PC-9 (cell line): ENCODE data around the gene MTG2. TPM values are rescaled to one million over a fixed set of nuclear protein-coding genes. Genes with fewer than 3 reads are reported as not detected.

Experiments
- BruUV-seq: library from RNA; stranded (reverse); fragments of 400-500 nt; replicated peaks from 2 replicates; lab custom pipeline; 2021; lab: Mats Ljungman, UMichigan
- CTCF ChIA-PET: fragments of 300-600 bp; sonication (Branson Sonifier 250); formaldehyde crosslinking; loops from one replicate; lab custom pipeline; 2022; ENCODE audit warnings: antibody characterized with exemption; lab: Charles Lee
- POLR2A ChIA-PET: fragments of 300-600 bp; sonication (Branson Sonifier 250); formaldehyde crosslinking; loops from one replicate; lab custom pipeline; 2022; ENCODE audit warnings: antibody characterized with exemption; ENCODE audit not compliant: unreplicated experiment; lab: Charles Lee
- DNase-seq, 2 experiments: peaks; one replicate each; pipeline versions ENCODE4 v3.0.0 to v3.0.0-alpha.2; 2015 to 2022; ENCODE audit warnings: mixed read lengths in 1 of 2
- H2AFZ ChIP-seq: fragments of 200-600 bp; sonication (generic); 2 replicates; pipeline ENCODE4 v1.8.1; 2017; ENCODE audit warnings: antibody characterized with exemption
- H3F3A ChIP-seq: fragments of 200-600 bp; sonication (generic); 2 replicates; pipeline ENCODE4 v1.8.1; 2017; ENCODE audit warnings: antibody characterized with exemption, mild to moderate bottlenecking, low read depth; ENCODE audit not compliant: insufficient read depth
- H3K27ac ChIP-seq: fragments of 200-600 bp; sonication (generic); 2 replicates; pipeline ENCODE4 v1.6.1; 2016; ENCODE audit warnings: mixed run types
- H3K27me3 ChIP-seq: fragments of 200-600 bp; sonication (generic); 2 replicates; pipeline ENCODE4 v1.6.1; 2016; ENCODE audit warnings: low read depth, mixed run types; ENCODE audit not compliant: insufficient read depth
- H3K36me3 ChIP-seq: fragments of 200-600 bp; sonication (generic); 2 replicates; pipeline ENCODE4 v1.6.1; 2016; ENCODE audit warnings: low read depth, mixed run types
- H3K4me1 ChIP-seq: fragments of 200-600 bp; sonication (generic); replicated peaks from 2 replicates; pipeline ENCODE4 v1.6.1; 2016; ENCODE audit warnings: mixed run types; ENCODE audit not compliant: insufficient read depth
- H3K4me2 ChIP-seq: fragments of 200-600 bp; sonication (generic); 2 replicates; pipeline ENCODE4 v1.6.1; 2017; ENCODE audit warnings: mixed run types
- H3K4me3 ChIP-seq: fragments of 200-600 bp; sonication (generic); 2 replicates; pipeline ENCODE4 v1.6.1; 2016; ENCODE audit warnings: mixed run types
- H3K79me2 ChIP-seq: fragments of 200-600 bp; sonication (generic); 2 replicates; pipeline ENCODE4 v1.6.1; 2017; ENCODE audit warnings: low read depth, mixed run types
- H3K9me2 ChIP-seq: fragments of 200-600 bp; sonication (generic); 2 replicates; pipeline ENCODE4 v1.8.1; 2017; ENCODE audit warnings: mild to moderate bottlenecking; ENCODE audit not compliant: insufficient read depth
- H3K9me3 ChIP-seq: fragments of 200-600 bp; sonication (generic); 2 replicates; pipeline ENCODE4 v1.8.1; 2016; ENCODE audit warnings: low read depth; ENCODE audit not compliant: insufficient read depth
- H4K20me1 ChIP-seq: fragments of 200-600 bp; sonication (generic); 2 replicates; pipeline ENCODE4 v1.8.1; 2017; ENCODE audit not compliant: insufficient read depth
- EZH2 ChIP-seq: fragments of 200-600 bp; sonication (generic); IDR thresholded peaks from 2 replicates; pipeline ENCODE4 v1.8.0; 2017; ENCODE audit warnings: antibody characterized with exemption, low read depth
- intact Hi-C: fragments of 100-400 bp; cut with micrococcal nuclease; formaldehyde crosslinking; loops from one replicate; pipeline ENCODE4 v1.10.0; 2022; ENCODE audit not compliant: unreplicated experiment
- total RNA-seq: library from RNA; stranded (reverse); gene quantifications from 2 replicates; pipeline ENCODE4 v1.2.3, GENCODE V29; 2021
- TF ChIP-seq, protein P1 (sequence below): fragments of 200-600 bp; sonication (generic); conservative IDR thresholded peaks from 2 replicates; pipeline ENCODE4 v1.6.1; 2017; ENCODE audit warnings: mixed run types, antibody characterized with exemption, mild to moderate bottlenecking, moderate library complexity

MTG2 gene
- total RNA-seq, 1 experiment from 2014 or later: 58.1 TPM

DNA sequence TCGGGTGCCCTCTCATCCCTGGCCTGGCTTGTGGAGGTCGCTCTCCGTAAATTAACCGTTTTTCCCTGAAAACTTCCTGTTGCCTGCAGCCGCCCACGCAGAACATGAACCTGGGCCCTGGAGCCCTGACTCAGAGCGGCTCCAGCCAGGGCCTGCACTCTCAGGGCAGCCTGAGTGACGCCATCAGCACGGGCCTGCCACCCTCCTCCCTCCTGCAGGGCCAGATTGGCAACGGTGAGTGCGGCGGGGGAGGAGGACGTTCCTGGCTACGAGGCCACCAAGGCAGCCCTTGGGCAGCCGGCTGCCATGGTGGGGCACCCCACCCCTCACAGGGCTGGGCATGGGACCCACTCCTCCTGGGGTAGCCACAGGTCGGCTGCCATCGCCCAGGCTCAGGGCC, 21.5 kb upstream of the MTG2 start:
- Histone ChIP-seq H3K4me1 (peaks cover 20% of the 10 kb centered on the region), H3K79me2 (peaks cover 28% of the 10 kb centered on the region), H4K20me1 (peaks cover 38% of the 10 kb centered on the region), H3K27me3 (no peaks in the 10 kb centered on the region), H3K9me2 (no peaks in the 10 kb centered on the region), H2AFZ (no peak overlapping the region), H3F3A (peaks cover 9% of the 10 kb centered on the region), H3K27ac (no peak overlapping the region), H3K9me3 (no peaks in the 10 kb centered on the region), H3K36me3 (peaks cover 13% of the 10 kb centered on the region; the same call in 1 of the 2 replicates), H3K4me3 (no peak overlapping the region), H3K4me2 (no peak overlapping the region)
- POLR2A ChIA-PET: no interaction called here
- intact Hi-C loops: no loop called here
- TF ChIP-seq EZH2: no peak
- TF ChIP-seq, protein P1, sequence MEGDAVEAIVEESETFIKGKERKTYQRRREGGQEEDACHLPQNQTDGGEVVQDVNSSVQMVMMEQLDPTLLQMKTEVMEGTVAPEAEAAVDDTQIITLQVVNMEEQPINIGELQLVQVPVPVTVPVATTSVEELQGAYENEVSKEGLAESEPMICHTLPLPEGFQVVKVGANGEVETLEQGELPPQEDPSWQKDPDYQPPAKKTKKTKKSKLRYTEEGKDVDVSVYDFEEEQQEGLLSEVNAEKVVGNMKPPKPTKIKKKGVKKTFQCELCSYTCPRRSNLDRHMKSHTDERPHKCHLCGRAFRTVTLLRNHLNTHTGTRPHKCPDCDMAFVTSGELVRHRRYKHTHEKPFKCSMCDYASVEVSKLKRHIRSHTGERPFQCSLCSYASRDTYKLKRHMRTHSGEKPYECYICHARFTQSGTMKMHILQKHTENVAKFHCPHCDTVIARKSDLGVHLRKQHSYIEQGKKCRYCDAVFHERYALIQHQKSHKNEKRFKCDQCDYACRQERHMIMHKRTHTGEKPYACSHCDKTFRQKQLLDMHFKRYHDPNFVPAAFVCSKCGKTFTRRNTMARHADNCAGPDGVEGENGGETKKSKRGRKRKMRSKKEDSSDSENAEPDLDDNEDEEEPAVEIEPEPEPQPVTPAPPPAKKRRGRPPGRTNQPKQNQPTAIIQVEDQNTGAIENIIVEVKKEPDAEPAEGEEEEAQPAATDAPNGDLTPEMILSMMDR: no peak
- DNase-seq: no peak
- CTCF ChIA-PET: no interaction called here
- no TSS peak for BruUV-seq

DNA sequence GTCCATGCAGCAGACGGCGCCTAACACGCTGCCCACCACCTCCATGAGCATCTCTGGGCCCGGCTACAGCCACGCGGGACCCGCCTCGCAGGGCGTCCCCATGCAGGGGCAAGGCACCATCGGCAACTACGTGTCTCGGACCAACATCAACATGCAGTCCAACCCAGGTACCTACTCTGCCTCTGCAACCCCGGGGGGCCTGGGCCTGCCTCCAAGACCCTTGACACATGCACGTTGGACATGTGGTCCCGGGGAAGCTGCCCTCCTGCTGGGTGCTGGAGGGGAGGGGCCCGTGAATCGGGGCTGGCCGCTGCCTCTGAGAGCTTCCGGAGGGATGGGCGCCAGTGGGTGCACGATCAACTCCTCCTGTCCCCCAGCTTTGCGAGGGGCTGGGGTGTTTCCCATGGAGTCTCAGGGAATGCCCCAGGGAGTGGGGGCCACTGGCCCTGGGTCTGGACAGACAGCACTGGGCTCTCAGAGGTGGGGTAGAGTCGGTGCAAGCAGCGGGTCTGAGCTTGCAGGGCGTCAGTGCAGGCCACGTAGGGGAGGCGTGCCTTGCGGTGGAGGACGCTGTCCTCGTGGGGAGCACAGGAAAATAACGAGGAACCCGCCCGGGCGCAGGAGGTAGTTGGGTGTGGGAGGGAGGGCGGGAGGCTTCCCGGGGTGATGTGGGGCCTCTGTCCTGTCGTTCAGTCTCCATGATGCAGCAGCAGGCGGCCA, 19.9 kb upstream of the MTG2 start:
- no peak for DNase-seq
- no TSS peak for BruUV-seq
- ChIA-PET POLR2A (no interaction called here), CTCF (no interaction called here)
- H3K4me3 ChIP-seq: no peak overlapping the region
- peaks cover 31% of the 10 kb centered on the region for H4K20me1 ChIP-seq
- intact Hi-C loops: no loop called here
- H3K4me2 ChIP-seq: no peak overlapping the region
- H2AFZ ChIP-seq: no peak overlapping the region
- TF ChIP-seq, protein P1: no peak
- no peak for TF ChIP-seq EZH2
- peaks cover 16% of the 10 kb centered on the region for H3K4me1 ChIP-seq
- H3K79me2 ChIP-seq: peaks cover 12% of the 10 kb centered on the region
- H3K27me3 ChIP-seq: no peaks in the 10 kb centered on the region
- H3F3A ChIP-seq: peaks cover 12% of the 10 kb centered on the region
- no peaks in the 10 kb centered on the region for H3K9me2 ChIP-seq
- no peaks in the 10 kb centered on the region for H3K9me3 ChIP-seq
- peaks cover 13% of the 10 kb centered on the region; the same call in 1 of the 2 replicates for H3K36me3 ChIP-seq
- H3K27ac ChIP-seq: no peak overlapping the region

DNA sequence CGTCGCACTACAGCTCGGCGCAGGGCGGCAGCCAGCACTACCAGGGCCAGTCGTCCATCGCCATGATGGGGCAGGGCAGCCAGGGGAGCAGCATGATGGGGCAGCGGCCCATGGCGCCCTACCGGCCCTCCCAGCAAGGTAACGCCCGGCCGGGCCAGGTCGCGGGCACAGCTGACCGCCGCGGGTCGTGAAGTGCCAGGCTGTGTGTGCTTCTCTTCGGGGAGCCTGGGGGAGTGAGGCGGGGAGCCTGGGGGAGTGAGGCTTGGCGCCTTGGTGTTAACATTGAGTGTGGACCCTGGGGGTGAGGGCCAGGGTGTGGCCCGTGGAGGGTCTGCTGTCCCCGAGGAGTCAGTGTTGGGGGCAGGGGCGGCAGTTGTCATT, 19.4 kb upstream of the MTG2 start:
- no peak for TF ChIP-seq EZH2
- TF ChIP-seq, protein P1: no peak
- DNase-seq: no peak
- ChIA-PET CTCF (no interaction called here), POLR2A (no interaction called here)
- Histone ChIP-seq H2AFZ (no peak overlapping the region), H3K9me3 (no peaks in the 10 kb centered on the region), H3K9me2 (no peaks in the 10 kb centered on the region), H4K20me1 (peaks cover 27% of the 10 kb centered on the region), H3K4me2 (no peak overlapping the region), H3F3A (peaks cover 12% of the 10 kb centered on the region), H3K27me3 (no peaks in the 10 kb centered on the region), H3K4me3 (no peak overlapping the region), H3K79me2 (peaks cover 8% of the 10 kb centered on the region; the same call in 1 of the 2 replicates), H3K27ac (no peak overlapping the region), H3K36me3 (peaks cover 13% of the 10 kb centered on the region; the same call in 1 of the 2 replicates), H3K4me1 (peaks cover 16% of the 10 kb centered on the region)
- intact Hi-C loops: no loop called here
- no TSS peak for BruUV-seq
